COLO668 (cell line): Measurements from ENCODE around the gene KHDRBS1.
"Not testable (repeated sequence)": the region's sequence is repeated elsewhere in the genome, so short reads cannot be mapped to it uniquely, and the experiment has no call there.

Experiments used
- DNase-seq: peaks from one replicate; lab custom pipeline; 2025; ENCODE audit not compliant: unreplicated experiment; lab: John Stamatoyannopoulos, UW

The KHDRBS1 gene

GRCh38 chr1:32012709-32013385 lies 821 bp upstream of the KHDRBS1 start:
- no peak for DNase-seq

GRCh38 chr1:32014199-32014947 lies 705 bp downstream of the KHDRBS1 start:
- DNase-seq: peak; percentile 81

DNA sequence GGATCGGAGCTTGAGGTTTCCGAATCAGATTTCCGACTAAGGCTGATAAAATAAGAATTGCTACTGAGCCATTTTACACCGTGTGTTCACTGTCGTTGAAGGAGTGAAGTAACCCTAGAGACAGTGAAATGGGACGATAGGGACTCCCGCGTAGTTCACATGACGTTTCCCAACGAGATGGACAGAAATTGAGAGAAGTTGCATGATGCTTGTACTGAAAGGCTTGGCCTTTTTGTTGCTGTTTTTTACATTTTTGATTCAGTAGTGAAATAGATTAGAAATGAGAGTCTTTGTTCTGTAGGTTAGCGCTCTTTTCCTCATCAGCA lies 1.2 kb downstream of the KHDRBS1 start:
- no peak for DNase-seq

GRCh38 chr1:32020339-32020738 lies 6.7 kb downstream of the KHDRBS1 start:
- DNase-seq: no peak

- DNase-seq: not testable (repeated sequence)
Measured at GRCh38 chr1:32021574-32022018, 7.9 kb downstream of the KHDRBS1 start.

GRCh38 chr1:32023351-32023750 lies 9.7 kb downstream of the KHDRBS1 start:
- no peak for DNase-seq

- DNase-seq: no peak
Measured at GRCh38 chr1:32025515-32025914, 11.8 kb downstream of the KHDRBS1 start.

- DNase-seq: no peak
Measured at GRCh38 chr1:32028746-32029145, 15.1 kb downstream of the KHDRBS1 start.

DNA sequence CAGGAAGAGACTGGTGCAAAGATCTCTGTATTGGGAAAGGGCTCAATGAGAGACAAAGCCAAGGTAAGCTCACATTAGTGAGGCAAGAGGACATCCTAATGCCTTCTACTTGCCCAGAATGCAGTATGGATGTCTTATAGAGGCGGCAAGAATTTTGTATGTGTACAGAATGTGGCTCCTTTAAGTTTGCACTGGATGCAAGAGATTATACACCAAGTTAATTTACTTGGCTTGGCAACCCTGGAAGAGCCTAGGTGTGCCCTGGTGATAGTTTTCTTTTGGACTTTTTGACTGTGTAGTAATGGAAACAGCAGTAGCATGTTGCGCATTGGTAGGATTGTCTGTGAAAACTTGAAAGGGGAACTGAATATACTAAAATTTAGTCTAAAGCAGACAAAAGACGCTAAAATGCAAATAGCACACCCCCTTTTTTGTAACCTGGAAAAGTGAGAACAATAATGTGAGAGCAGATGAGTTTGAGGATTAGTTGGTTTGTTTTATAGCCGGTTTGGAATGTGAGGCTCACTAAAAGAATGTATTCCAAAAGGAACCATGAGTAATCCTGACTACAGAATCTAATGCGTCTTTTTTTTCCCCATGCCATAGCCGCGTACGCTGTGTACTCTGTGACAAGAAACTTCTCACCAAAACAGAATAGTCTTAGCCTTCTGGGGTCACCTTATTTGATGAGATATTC lies 18.1 kb downstream of the KHDRBS1 start:
- no peak for DNase-seq

DNA sequence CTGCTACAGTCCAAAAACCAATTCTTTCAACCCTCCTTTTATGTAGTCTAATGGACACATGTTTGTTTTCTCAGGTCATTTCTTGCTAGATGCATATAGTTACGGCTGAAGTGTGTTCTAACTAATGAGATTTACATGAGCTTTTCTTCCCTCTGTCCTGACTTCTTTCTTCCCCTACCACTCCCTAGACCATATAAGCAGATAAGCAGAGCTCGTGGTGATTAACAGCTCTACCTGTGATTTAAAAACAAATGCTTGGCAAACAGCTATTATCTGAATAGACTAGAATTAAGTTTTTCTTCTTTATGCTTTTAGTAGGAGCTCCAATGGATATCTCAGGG lies 18.6 kb downstream of the KHDRBS1 start:
- no peak for DNase-seq

DNA sequence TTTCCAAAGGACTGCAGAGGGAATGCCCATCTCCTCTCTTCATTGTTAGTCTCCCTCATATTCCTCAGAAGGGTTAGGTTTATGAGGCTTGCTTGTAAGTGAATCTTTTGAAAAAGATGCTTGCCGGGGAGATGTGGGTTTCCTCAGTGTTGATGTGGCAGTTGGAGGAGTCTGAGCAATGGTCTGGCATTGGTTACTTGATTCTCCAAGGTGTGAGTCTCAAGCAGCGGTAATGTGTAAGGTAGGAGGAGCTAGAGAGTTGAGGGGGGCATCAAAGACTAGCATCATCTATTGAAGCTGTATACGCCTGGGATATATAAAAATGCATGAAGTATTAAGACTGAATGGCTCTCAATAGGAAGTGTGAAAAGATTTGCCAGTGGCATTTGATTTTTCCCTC lies 21.5 kb downstream of the KHDRBS1 start:
- DNase-seq: no peak

GRCh38 chr1:32040711-32041110 lies 27.0 kb downstream of the KHDRBS1 start:
- DNase-seq: no peak

- DNase-seq: no peak
Measured at GRCh38 chr1:32042330-32042729, 28.7 kb downstream of the KHDRBS1 start.

DNA sequence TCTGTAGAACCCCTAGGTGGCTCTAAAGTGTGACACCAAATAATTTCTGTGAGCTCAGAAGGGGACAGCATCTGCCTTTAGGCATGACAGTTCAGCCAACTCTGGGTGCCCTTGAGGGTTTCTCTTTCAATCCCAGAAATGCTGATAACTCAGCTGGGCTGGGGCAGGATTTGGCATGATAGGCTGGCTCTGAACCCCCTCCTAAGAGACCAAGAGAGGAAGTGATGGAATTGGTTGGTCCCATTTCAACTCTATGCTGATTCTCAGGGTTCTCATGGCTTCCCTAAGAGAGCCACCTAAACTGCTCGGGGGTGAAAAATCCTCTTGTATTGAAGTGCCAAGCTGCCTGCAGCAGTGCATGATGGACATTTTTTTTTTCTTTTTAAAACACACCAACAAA lies 30.6 kb downstream of the KHDRBS1 start:
- no peak for DNase-seq

GRCh38 chr1:32045772-32046171 lies 32.1 kb downstream of the KHDRBS1 start:
- no peak for DNase-seq

DNA sequence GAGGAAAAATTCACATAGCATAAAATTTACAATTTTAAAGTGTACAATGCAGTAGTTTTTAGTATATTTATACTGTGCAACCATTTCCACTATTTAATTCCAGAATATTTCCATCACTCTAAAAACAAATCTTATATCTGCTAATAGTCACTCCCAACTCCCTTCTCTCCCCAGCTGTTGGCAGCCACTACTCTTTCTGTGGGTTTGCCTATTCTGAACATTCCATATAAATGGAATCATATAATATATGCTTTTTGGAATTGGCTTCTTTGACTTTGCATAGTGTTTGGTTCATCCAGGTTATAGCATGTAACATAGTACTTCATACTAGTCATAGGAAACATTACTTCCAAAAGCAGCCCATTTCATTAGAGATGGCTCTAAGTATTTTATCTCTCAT lies 34.0 kb downstream of the KHDRBS1 start:
- DNase-seq: no peak

DNA sequence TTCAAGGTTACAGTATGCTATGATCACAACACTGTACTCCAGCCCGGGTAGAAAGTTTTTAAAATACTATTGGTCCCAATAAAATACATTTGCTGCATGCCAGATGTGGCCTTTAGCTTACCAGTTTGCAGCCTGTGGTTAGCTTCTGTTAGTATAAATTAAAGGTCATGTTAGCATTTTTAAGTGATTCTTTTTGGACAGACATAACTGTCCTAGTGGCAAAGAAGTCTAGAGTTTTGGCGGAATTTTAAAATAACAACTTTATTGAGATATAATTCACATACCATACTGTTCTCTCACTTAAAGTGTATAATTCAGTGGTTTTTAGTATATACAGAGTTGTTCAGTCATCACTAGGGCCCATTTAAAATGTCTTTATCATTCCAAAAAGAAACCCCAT lies 34.8 kb downstream of the KHDRBS1 start:
- DNase-seq: no peak

DNA sequence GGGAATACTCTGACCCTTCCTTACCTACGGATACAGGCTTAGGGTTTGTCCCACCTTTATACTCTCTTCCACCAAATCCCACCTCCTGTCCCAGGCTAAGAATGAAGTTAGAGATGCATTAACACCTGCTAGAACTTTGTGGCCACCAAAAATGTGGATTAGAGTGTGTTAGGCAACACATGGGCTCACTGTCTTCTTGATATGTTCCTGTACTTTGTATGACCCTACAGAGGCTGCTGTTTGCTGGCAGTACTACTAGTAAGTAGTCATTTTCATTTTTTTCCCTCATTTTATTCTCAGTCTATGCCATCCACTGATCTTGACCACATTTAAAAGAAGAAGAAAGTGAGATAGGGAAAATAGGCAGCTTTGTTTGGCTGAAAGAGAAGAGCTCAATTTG lies 38.0 kb downstream of the KHDRBS1 start:
- DNase-seq: no peak

DNA sequence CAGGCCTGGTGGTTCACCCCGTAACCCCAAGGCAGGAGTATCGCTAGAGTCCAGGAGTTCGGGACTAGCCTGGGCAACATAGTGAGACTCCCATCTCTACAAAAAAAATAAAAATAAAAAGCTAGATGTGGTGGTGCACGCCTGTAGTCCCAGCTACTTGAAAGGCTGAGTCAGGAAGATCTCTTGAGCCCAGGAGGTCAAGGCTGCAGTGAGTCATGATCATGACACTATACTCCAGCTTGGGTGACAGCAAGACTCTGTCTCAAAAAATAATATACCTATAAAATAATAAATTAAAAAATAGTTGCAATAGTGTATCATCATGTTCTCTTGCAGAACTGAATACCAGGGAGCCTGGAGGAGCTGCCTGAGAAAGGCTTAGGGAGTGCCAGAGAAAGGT lies 39.2 kb downstream of the KHDRBS1 start:
- no peak for DNase-seq

DNA sequence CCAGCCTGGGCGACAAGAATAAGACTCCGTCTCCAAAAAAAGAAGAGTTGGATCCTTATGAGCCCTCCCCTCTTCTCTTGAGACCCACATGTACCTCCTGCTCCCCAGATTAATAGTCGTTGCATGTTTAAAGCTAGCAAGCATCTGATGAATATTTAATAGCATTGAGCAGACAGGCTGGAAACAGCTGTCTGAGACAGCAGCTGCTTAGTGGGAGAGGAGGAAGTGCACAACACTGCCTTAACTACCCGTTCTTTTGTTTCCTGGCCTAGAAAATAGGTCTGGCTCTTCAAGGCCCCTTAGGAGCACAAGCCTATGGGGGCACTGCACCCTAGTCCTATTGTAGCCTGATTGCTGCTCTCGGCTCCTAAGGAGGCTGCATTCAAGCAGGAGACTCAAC lies 41.7 kb downstream of the KHDRBS1 start:
- DNase-seq: no peak

DNA sequence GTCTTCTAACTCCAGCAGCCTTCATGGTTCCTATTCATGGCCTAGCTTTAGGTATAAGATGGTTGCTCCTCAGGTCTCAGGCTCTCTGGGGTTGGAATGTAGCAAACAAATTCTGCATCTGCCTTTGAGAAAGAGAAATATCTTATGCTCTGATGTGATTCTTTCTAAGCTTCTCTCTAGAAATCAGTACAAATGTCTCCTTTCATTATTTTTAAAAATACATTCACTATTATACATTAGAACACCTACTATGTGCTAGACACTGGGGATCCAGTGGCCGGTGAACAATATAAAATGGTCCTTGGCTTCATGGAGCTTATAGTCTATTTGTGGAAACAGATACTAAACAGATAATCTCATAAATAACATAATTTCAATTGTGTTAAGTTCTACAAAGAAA lies 42.9 kb downstream of the KHDRBS1 start:
- no peak for DNase-seq

GRCh38 chr1:32060914-32061313 lies 47.2 kb downstream of the KHDRBS1 start:
- no peak for DNase-seq
